H1 (cell line): ENCODE measurements around the gene GRM5.

Experiments used
- CTCF ChIP-seq, 3 experiments: IDR thresholded peaks; 1 replicate in 2 of 3; 2 replicates in 1 of 3; pipeline versions ENCODE4 v1.5.1 to v1.6.1; 2011; ENCODE audit warnings: low read length in 3 of 3, mild to moderate bottlenecking in 3 of 3, inconsistent platforms in 2 of 3, low read depth in 1 of 3, moderate library complexity in 1 of 3; ENCODE audit not compliant: insufficient read depth in 1 of 3; ENCODE audit errors: control extremely low read depth in 1 of 3
- GABPA ChIP-seq: IDR thresholded peaks from 2 replicates; pipeline ENCODE4 v1.6.1; 2011; ENCODE audit warnings: mild to moderate bottlenecking, low read length, moderate library complexity, borderline replicate concordance; ENCODE audit not compliant: insufficient read depth
- KDM5A ChIP-seq: fragments of 200-600 bp; IDR thresholded peaks from 2 replicates; pipeline ENCODE4 v1.7.1; 2012; ENCODE audit warnings: mild to moderate bottlenecking, low read length, inconsistent platforms, mixed read lengths

- TF ChIP-seq CTCF (IDR thresholded peaks at IDR 0.05; ENCODE audit: control extremely low read depth in 1 of 3, insufficient read depth in 1 of 3, low read depth in 1 of 3, low read length in 3 of 3) (no peak), KDM5A (no peak), GABPA (no peak)
These were observed 364.0 kb downstream of the GRM5 start for GRCh38 chr11:88701816-88702215.
